K562 (cell line): ENCODE results near the gene TNNT2. TPM values are rescaled to one million over a fixed set of nuclear protein-coding genes. Genes with fewer than 3 reads are reported as not detected.
A peak's percentile ranks its signal among the peaks of the same experiment; 100 is the strongest.

ENCODE experiments used
- ATF4 ChIP-seq: fragments of 450-650 bp; formaldehyde crosslinking; IDR thresholded peaks from 2 replicates; pipeline ENCODE4 v1.4.0; 2022; ENCODE audit warnings: mild to moderate bottlenecking, moderate library complexity
- BCLAF1 ChIP-seq, 2 experiments: fragments of 450-650 bp in 1 of 2; IDR thresholded peaks; 2 replicates each; pipeline ENCODE4 v1.6.1; 2011 to 2017; ENCODE audit warnings: low read depth in 2 of 2, antibody characterized with exemption in 1 of 2, borderline replicate concordance in 1 of 2, low read length in 1 of 2, mild to moderate bottlenecking in 1 of 2, mixed read lengths in 1 of 2; ENCODE audit not compliant: control insufficient read depth in 1 of 2
- CBX5 ChIP-seq: IDR thresholded peaks from 2 replicates; pipeline ENCODE4 v1.6.1; 2014; ENCODE audit warnings: low read depth, borderline replicate concordance
- CREB1 ChIP-seq, 2 experiments: sonication (generic) in 1 of 2; formaldehyde crosslinking in 1 of 2; IDR thresholded peaks; 2 replicates each; pipeline versions ENCODE4 v1.6.1 to v1.8.0; 2012 to 2022; ENCODE audit warnings: inconsistent platforms in 1 of 2, mild to moderate bottlenecking in 1 of 2, missing genetic modification reagents in 1 of 2, moderate library complexity in 1 of 2
- CTCF ChIP-seq, 3 experiments: IDR thresholded peaks in 2 of 3; conservative IDR thresholded peaks in 1 of 3; 2 replicates each; pipeline ENCODE4 v1.5.1; 2011 to 2012; ENCODE audit warnings: low read length in 3 of 3, mild to moderate bottlenecking in 3 of 3, control low read depth in 2 of 3, improper control_type of control experiment in 1 of 3, inconsistent platforms in 1 of 3, low read depth in 1 of 3, mixed read lengths in 1 of 3, moderate library complexity in 1 of 3; ENCODE audit not compliant: insufficient read depth in 2 of 3
- E2F6 ChIP-seq, 2 experiments: IDR thresholded peaks; 2 replicates each; pipeline ENCODE4 v1.6.1; 2011; ENCODE audit warnings: borderline replicate concordance in 1 of 2, control low read depth in 1 of 2, low read depth in 1 of 2, low read length in 1 of 2, mild to moderate bottlenecking in 1 of 2, mixed read lengths in 1 of 2, moderate library complexity in 1 of 2; ENCODE audit not compliant: insufficient read depth in 1 of 2, insufficient read length in 1 of 2, poor library complexity in 1 of 2, severe bottlenecking in 1 of 2; ENCODE audit errors: extremely low read depth in 1 of 2
- GTF2E2 ChIP-seq: fragments of 200-800 bp; sonication (Bioruptor generic); IDR thresholded peaks from 2 replicates; pipeline ENCODE4 v1.6.1; 2016; ENCODE audit warnings: missing genetic modification characterization, missing compliant biosample characterization
- HDAC3 ChIP-seq: fragments of 450-650 bp; IDR thresholded peaks from 2 replicates; pipeline ENCODE4 v1.6.1; 2018; ENCODE audit warnings: borderline replicate concordance, mild to moderate bottlenecking, moderate library complexity; ENCODE audit not compliant: partially characterized antibody
- LARP7 ChIP-seq: fragments of 450-650 bp; IDR thresholded peaks from 2 replicates; pipeline ENCODE4 v1.6.1; 2016
- MIER1 ChIP-seq: fragments of 450-650 bp; IDR thresholded peaks from 2 replicates; pipeline ENCODE4 v1.6.1; 2016; ENCODE audit warnings: antibody characterized with exemption, mild to moderate bottlenecking, low read depth
- RAD21 ChIP-seq, 2 experiments: fragments of 250-450 bp in 1 of 2; fragments of 450-650 bp in 1 of 2; sonication (Bioruptor Pico) in 1 of 2; formaldehyde crosslinking in 1 of 2; IDR thresholded peaks in 1 of 2; conservative IDR thresholded peaks in 1 of 2; 2 replicates each; pipeline versions ENCODE4 v1.4.0 to v1.8.0; 2020 to 2022; ENCODE audit warnings: mild to moderate bottlenecking in 2 of 2, moderate library complexity in 1 of 2
- SRSF7 ChIP-seq: fragments of 200-400 bp; formaldehyde crosslinking; optimal IDR thresholded peaks from 2 replicates; pipeline ENCODE3; 2017; ENCODE audit warnings: mild to moderate bottlenecking, low read depth, low read length
- TOE1 ChIP-seq, 2 experiments: fragments of 450-650 bp in 1 of 2; sonication (generic) in 1 of 2; formaldehyde crosslinking in 1 of 2; IDR thresholded peaks; 2 replicates each; pipeline versions ENCODE4 v1.7.1 to v1.8.0; 2016 to 2022; ENCODE audit warnings: borderline replicate concordance in 2 of 2, mild to moderate bottlenecking in 2 of 2, antibody characterized with exemption in 1 of 2, inconsistent platforms in 1 of 2, low read depth in 1 of 2, missing genetic modification reagents in 1 of 2, moderate library complexity in 1 of 2
- ZBED1 ChIP-seq: IDR thresholded peaks from 2 replicates; pipeline ENCODE4 v1.6.1; 2014
- ZNF121 ChIP-seq: sonication (generic); formaldehyde crosslinking; conservative IDR thresholded peaks from 2 replicates; pipeline ENCODE4 v1.8.0; 2022; ENCODE audit warnings: missing genetic modification reagents
- ZNF224 ChIP-seq: sonication (generic); formaldehyde crosslinking; IDR thresholded peaks from 2 replicates; pipeline ENCODE4 v1.8.0; 2022; ENCODE audit warnings: mild to moderate bottlenecking, missing genetic modification reagents
- ZNF232 ChIP-seq: sonication (generic); formaldehyde crosslinking; IDR thresholded peaks from 2 replicates; pipeline ENCODE4 v1.8.0; 2022; ENCODE audit warnings: mild to moderate bottlenecking, missing genetic modification reagents
- ZNF280A ChIP-seq: fragments of 450-650 bp; IDR thresholded peaks from 2 replicates; pipeline ENCODE4 v1.6.1; 2018; ENCODE audit warnings: mild to moderate bottlenecking, low read depth; ENCODE audit not compliant: partially characterized antibody
- polyA plus RNA-seq, 8 experiments: library from polyadenylated mRNA; depleted of rRNA in 4 of 8; stranded (reverse) in 5 of 8; unstranded in 3 of 8; fragments of >200 nt; fragmentation: Nextera tagmentation in 2 of 8; fragmentation: Illumina TruSeq in 1 of 8; extraction: Ambion mirVana in 2 of 8; extraction: Trizol in 1 of 8; gene quantifications; 2 replicates each; pipeline versions ENCODE4 v1.2.1 to v1.2.3, GENCODE V29; 2011 to 2014; ENCODE audit warnings: inconsistent platforms in 1 of 8, missing spikeins in 1 of 8
- total RNA-seq, 7 experiments: library from RNA; depleted of rRNA in 6 of 7; stranded (reverse); fragments of >200 nt in 6 of 7; fragmentation: Illumina TruSeq in 2 of 7; extraction: Trizol in 2 of 7; gene quantifications; 2 replicates each; pipeline versions ENCODE4 v1.2.1 to v1.2.3, GENCODE V29; 2011 to 2021; ENCODE audit warnings: low replicate concordance in 1 of 7

Gene TNNT2
- total and polyA plus RNA-seq, 9 of the 15 experiments (the other 6 are each of a cell fraction or from before 2014, with no cell fraction given): not detected

- TF ChIP-seq CREB1 (IDR thresholded peaks at IDR 0.05): 0 out of 2 replicates have a peak, but pooled peaks have one; percentile 22
- no peak for TF ChIP-seq CREB1 (CRISPR knock-in tag; IDR thresholded peaks at IDR 0.05)
- TF ChIP-seq ATF4 (CRISPR knock-in tag): no peak
- no peak for TF ChIP-seq ZNF232
- TF ChIP-seq ZBED1: no peak
- no peak for TF ChIP-seq BCLAF1 (IDR thresholded peaks at IDR 0.05; ENCODE audit: borderline replicate concordance in 1 of 2, control insufficient read depth in 1 of 2, low read depth in 2 of 2, low read length in 1 of 2)
- no peak for TF ChIP-seq ZNF280A
- no peak for TF ChIP-seq ZNF121
- no peak for TF ChIP-seq HDAC3
- TF ChIP-seq RAD21 (CRISPR knock-in tag; conservative IDR thresholded peaks at IDR 0.05 in 1 of 2, IDR thresholded peaks at IDR 0.05 in 1 of 2): peak in 1 of 2 experiments; percentile 60; a peak in 2 of 4 replicates
- no peak for TF ChIP-seq SRSF7
- TF ChIP-seq LARP7: no peak
- no peak for TF ChIP-seq MIER1
- no peak for TF ChIP-seq CBX5
- no peak for TF ChIP-seq TOE1 (IDR thresholded peaks at IDR 0.05; ENCODE audit: borderline replicate concordance)
- TF ChIP-seq TOE1 (CRISPR knock-in tag; IDR thresholded peaks at IDR 0.05; ENCODE audit: borderline replicate concordance, low read depth): no peak
- TF ChIP-seq E2F6 (IDR thresholded peaks at IDR 0.05; ENCODE audit: borderline replicate concordance in 1 of 2, extremely low read depth in 1 of 2, insufficient read depth in 1 of 2, insufficient read length in 1 of 2, low read depth in 1 of 2, low read length in 1 of 2, poor library complexity in 1 of 2, severe bottlenecking in 1 of 2): peak; percentile 34 to 77
- peak; percentile 65 to 79 (median 66) for TF ChIP-seq CTCF (IDR thresholded peaks at IDR 0.05 in 2 of 3, conservative IDR thresholded peaks at IDR 0.05 in 1 of 3; ENCODE audit: insufficient read depth in 2 of 3, low read depth in 1 of 3, low read length in 3 of 3)
- no peak for TF ChIP-seq ZNF224 (CRISPR knock-in tag)
- TF ChIP-seq GTF2E2 (tag): no peak
These were observed 68.1 kb downstream of the TNNT2 start (continued) for GRCh38 chr1:201309416-201309815.
